Stimulated activated CD8-positive, alpha-beta memory T cell treated with anti-CD3 and anti-CD28 coated beads, Interleukin-12 subunit alpha, Interleukin-12 subunit beta, amount 100 ng/mL, for 24 hours (primary cell): ENCODE data around the gene PAH.

ENCODE experiments used
- DNase-seq: peaks from one replicate; pipeline ENCODE4 v3.0.0-alpha.2; 2020; ENCODE audit errors: extremely low read depth

PAH gene

GRCh38 chr12:102950107-102950949 lies 33.3 kb upstream of the PAH start:
- DNase-seq = no peak

GRCh38 chr12:102948941-102949352 lies 31.9 kb upstream of the PAH start:
- DNase-seq = no peak

- DNase-seq = no peak
Measured at GRCh38 chr12:102946042-102946441, 29.0 kb upstream of the PAH start.

- DNase-seq = no peak
Measured at GRCh38 chr12:102939670-102940222, 22.7 kb upstream of the PAH start.

- no peak for DNase-seq
Measured at GRCh38 chr12:102939059-102939458, 22.0 kb upstream of the PAH start.

- no peak for DNase-seq
Measured at GRCh38 chr12:102933168-102933567, 16.1 kb upstream of the PAH start.

- no peak for DNase-seq
Measured at GRCh38 chr12:102927220-102927619, 10.2 kb upstream of the PAH start.

GRCh38 chr12:102921240-102921639 lies 4.2 kb upstream of the PAH start:
- DNase-seq = no peak

- no peak for DNase-seq
Measured at GRCh38 chr12:102920271-102920670, 3.2 kb upstream of the PAH start.

- DNase-seq = no peak
Measured at GRCh38 chr12:102918840-102919239, 1.8 kb upstream of the PAH start.

- no peak for DNase-seq
Measured at GRCh38 chr12:102916252-102917025, 605 bp downstream of the PAH start.

GRCh38 chr12:102913453-102914226 lies 3.4 kb downstream of the PAH start:
- no peak for DNase-seq

GRCh38 chr12:102912258-102912657 lies 4.8 kb downstream of the PAH start:
- no peak for DNase-seq

- DNase-seq = no peak
Measured at GRCh38 chr12:102911320-102911719, 5.7 kb downstream of the PAH start.

- DNase-seq = no peak
Measured at GRCh38 chr12:102910792-102911191, 6.3 kb downstream of the PAH start.

- no peak for DNase-seq
Measured at GRCh38 chr12:102910137-102910536, 6.9 kb downstream of the PAH start.

GRCh38 chr12:102907918-102908317 lies 9.1 kb downstream of the PAH start:
- DNase-seq = no peak

GRCh38 chr12:102905229-102905628 lies 11.8 kb downstream of the PAH start:
- DNase-seq = no peak

- no peak for DNase-seq
Measured at GRCh38 chr12:102903337-102904007, 13.6 kb downstream of the PAH start.

- DNase-seq = no peak
Measured at GRCh38 chr12:102902093-102902492, 15.0 kb downstream of the PAH start.

- no peak for DNase-seq
Measured at GRCh38 chr12:102900389-102900788, 16.7 kb downstream of the PAH start.
